ENCODE results near the gene ATP12A. TPM values are rescaled to one million over a fixed set of nuclear protein-coding genes. Genes with fewer than 3 reads are reported as not detected.

The ATP12A gene
- polyA plus RNA-seq, 1 donor = not detected

GRCh38 chr13:24675806-24676570 lies 4.2 kb upstream of the ATP12A start:
- H3K27ac ChIP-seq (ENCODE audit: low read length) = no peak overlapping the region
- WGBS (ENCODE audit: insufficient coverage, low lambda C conversion rate) = no CpG with 5 or more reads among the region's 16 CpGs
- DNase-seq = no peak
- H3K27me3 ChIP-seq (ENCODE audit: control insufficient read depth, insufficient read depth, low read length) = peaks cover 39% of the 10 kb centered on the region
- H3K36me3 ChIP-seq (ENCODE audit: control insufficient read depth, insufficient read depth, low read length) = no peaks in the 10 kb centered on the region
- peaks cover 3% of the 10 kb centered on the region for H3K4me1 ChIP-seq (ENCODE audit: control insufficient read depth, insufficient read depth, low read length)
- peaks cover 3% of the 10 kb centered on the region for H3K9me3 ChIP-seq (ENCODE audit: control insufficient read depth, low read depth, low read length)
- H3K4me3 ChIP-seq (ENCODE audit: low read length) = no peak overlapping the region

- Histone ChIP-seq H3K9me3 (ENCODE audit: control insufficient read depth, low read depth, low read length) (peaks cover 3% of the 10 kb centered on the region), H3K36me3 (ENCODE audit: control insufficient read depth, insufficient read depth, low read length) (no peaks in the 10 kb centered on the region), H3K27ac (ENCODE audit: low read length) (no peak overlapping the region), H3K4me3 (ENCODE audit: low read length) (no peak overlapping the region), H3K4me1 (ENCODE audit: control insufficient read depth, insufficient read depth, low read length) (no peaks in the 10 kb centered on the region), H3K27me3 (ENCODE audit: control insufficient read depth, insufficient read depth, low read length) (peaks cover 50% of the 10 kb centered on the region)
- WGBS (ENCODE audit: insufficient coverage, low lambda C conversion rate) = no CpG with 5 or more reads among the region's 3 CpGs
- peak in 1 of 2 donors; percentile 37 for DNase-seq
Observed at GRCh38 chr13:24678151-24678550, 2.1 kb upstream of the ATP12A start.

DNA sequence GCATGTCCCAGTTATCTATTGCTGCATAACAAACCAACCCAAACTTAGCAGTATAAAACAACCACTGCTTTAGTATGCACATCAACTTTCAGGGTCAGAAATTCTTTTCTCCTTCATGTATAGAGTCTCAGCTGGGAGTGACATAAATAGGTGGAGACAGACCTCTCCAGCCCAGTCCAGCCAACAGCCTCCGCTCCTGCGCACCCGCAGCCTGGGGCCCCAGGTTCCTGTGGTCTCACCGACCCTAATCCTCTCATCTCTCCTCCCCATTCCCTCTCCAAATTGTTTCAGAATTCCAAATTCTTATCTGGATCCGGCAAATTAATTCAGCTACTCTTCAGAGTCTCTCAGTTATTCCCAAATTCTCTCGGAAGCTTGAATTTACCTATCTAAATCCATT lies 522 bp upstream of the ATP12A start:
- no peaks in the 10 kb centered on the region for H3K36me3 ChIP-seq (ENCODE audit: control insufficient read depth, insufficient read depth, low read length)
- peaks cover 3% of the 10 kb centered on the region for H3K9me3 ChIP-seq (ENCODE audit: control insufficient read depth, low read depth, low read length)
- no peak overlapping the region for H3K27ac ChIP-seq (ENCODE audit: low read length)
- WGBS (ENCODE audit: insufficient coverage, low lambda C conversion rate) = 50% methylated on average over 1 of the region's 6 CpGs
- H3K27me3 ChIP-seq (ENCODE audit: control insufficient read depth, insufficient read depth, low read length) = peaks cover 52% of the 10 kb centered on the region
- no peak overlapping the region for H3K4me3 ChIP-seq (ENCODE audit: low read length)
- DNase-seq = no peak
- H3K4me1 ChIP-seq (ENCODE audit: control insufficient read depth, insufficient read depth, low read length) = no peaks in the 10 kb centered on the region

DNA sequence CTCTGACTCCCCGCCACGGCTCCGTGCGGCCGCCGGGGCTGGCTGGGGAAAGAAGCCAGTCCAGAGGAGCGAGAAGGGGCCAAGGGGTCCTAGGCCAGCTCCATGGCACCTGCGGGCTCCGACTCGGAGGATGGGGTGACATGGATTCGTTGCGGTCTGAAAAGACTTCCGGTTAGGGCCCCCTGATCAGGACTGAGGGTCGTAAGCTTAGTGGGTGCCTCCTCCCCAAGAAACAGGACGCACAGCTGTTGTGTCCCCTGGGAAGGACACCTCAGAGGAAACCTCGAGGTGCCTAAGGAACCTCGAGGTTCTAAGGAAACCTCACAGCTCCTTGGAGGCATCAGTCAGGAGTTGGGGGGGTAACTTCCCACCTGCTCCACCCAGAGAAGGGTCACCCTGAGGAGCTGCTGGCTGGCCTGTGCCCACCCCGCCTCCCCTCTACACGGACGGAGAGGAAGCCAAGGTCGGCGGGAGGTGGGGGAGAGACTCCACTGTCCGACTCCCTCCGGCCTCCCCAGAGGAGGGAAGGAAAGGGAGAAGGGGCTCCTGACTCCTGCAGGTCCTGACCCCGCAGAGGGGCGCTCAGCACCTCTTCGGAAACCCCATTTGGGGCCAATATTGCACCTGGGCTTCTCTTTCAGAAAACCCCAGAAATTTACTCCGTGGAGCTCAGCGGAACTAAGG lies 855 bp downstream of the ATP12A start:
- 76% methylated on average over 5 of the region's 29 CpGs for WGBS (ENCODE audit: insufficient coverage, low lambda C conversion rate)
- peaks cover 3% of the 10 kb centered on the region for H3K9me3 ChIP-seq (ENCODE audit: control insufficient read depth, low read depth, low read length)
- H3K27ac ChIP-seq (ENCODE audit: low read length) = no peak overlapping the region
- H3K36me3 ChIP-seq (ENCODE audit: control insufficient read depth, insufficient read depth, low read length) = no peaks in the 10 kb centered on the region
- DNase-seq = no peak
- H3K4me3 ChIP-seq (ENCODE audit: low read length) = no peak overlapping the region
- H3K4me1 ChIP-seq (ENCODE audit: control insufficient read depth, insufficient read depth, low read length) = no peaks in the 10 kb centered on the region
- peaks cover 57% of the 10 kb centered on the region for H3K27me3 ChIP-seq (ENCODE audit: control insufficient read depth, insufficient read depth, low read length)

DNA sequence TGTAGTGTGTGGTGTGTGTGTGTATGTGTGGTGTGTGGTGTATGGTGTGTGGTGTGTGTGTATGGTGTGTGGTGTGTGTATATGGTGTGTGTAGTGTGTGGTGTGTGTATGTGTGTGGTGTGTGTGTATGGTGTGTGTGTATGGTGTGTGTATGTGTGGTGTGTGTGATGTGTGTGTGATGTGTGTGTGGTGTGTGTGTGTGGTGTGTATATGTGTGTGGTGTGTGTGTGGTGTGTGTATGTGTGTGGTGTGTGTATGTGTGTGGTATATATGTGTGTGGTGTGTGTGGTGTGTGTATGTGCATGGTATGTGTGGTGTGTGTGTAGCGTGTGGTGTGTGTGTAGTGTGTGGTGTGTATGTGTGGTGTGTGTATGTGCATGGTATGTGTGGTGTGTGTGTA lies 1.7 kb downstream of the ATP12A start:
- Histone ChIP-seq H3K36me3 (ENCODE audit: control insufficient read depth, insufficient read depth, low read length) (no peaks in the 10 kb centered on the region), H3K4me3 (ENCODE audit: low read length) (no peak overlapping the region), H3K27me3 (ENCODE audit: control insufficient read depth, insufficient read depth, low read length) (peaks cover 52% of the 10 kb centered on the region), H3K4me1 (ENCODE audit: control insufficient read depth, insufficient read depth, low read length) (no peaks in the 10 kb centered on the region), H3K9me3 (ENCODE audit: control insufficient read depth, low read depth, low read length) (peaks cover 3% of the 10 kb centered on the region), H3K27ac (ENCODE audit: low read length) (no peak overlapping the region)
- WGBS (ENCODE audit: insufficient coverage, low lambda C conversion rate) = no CpG with 5 or more reads among the region's 1 CpG
- DNase-seq = no peak

DNA sequence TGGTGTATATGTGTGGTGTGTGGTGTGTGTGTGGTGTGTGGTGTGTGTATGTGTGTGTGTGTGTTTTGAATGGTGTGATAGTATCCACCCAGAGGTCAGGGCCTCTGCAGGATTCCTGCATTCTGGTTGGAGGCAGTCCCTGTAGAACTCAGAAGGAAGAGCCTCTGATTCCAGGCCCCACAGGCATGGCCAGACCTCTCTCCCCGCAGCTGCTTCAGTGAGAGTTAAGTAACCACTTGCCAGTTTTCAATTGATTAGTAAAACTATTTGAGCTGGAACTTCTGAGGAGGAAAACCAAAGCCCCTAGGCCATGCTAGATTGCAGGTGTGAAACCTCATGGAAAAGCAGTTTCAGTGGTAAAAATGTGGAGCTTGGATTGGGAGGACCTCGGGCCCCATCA lies 2.1 kb downstream of the ATP12A start:
- 100% methylated on average over 1 of the region's 2 CpGs for WGBS (ENCODE audit: insufficient coverage, low lambda C conversion rate)

DNA sequence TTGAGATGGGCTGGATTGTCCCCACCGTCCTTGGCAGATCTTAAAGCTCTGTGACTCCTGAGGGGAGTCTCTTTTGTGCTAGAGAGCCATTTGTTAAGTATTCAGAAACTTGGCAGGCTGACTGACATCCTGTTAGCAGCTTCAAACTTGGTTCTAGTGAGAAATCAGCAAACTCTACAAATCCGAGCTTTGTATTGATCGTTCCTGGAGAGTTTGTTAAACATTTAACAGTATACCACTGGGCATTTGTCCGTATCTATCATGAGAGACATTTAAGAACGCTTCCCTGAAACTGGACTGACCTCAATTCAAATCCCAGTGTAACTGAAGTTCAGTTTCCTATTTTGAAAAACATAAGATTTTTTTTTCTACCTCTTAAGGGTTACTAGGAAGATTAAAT lies 3.1 kb downstream of the ATP12A start:
- Histone ChIP-seq H3K4me1 (ENCODE audit: control insufficient read depth, insufficient read depth, low read length) (no peaks in the 10 kb centered on the region), H3K36me3 (ENCODE audit: control insufficient read depth, insufficient read depth, low read length) (no peaks in the 10 kb centered on the region), H3K9me3 (ENCODE audit: control insufficient read depth, low read depth, low read length) (peaks cover 3% of the 10 kb centered on the region), H3K27ac (ENCODE audit: low read length) (no peak overlapping the region), H3K27me3 (ENCODE audit: control insufficient read depth, insufficient read depth, low read length) (peaks cover 38% of the 10 kb centered on the region), H3K4me3 (ENCODE audit: low read length) (no peak overlapping the region)
- no peak for DNase-seq
- WGBS (ENCODE audit: insufficient coverage, low lambda C conversion rate) = 43% methylated on average over 1 of the region's 5 CpGs

More for the DNA sequence above, 2.1 kb downstream of the ATP12A start:
- Histone ChIP-seq H3K4me1 (ENCODE audit: control insufficient read depth, insufficient read depth, low read length) (no peaks in the 10 kb centered on the region), H3K9me3 (ENCODE audit: control insufficient read depth, low read depth, low read length) (peaks cover 3% of the 10 kb centered on the region), H3K4me3 (ENCODE audit: low read length) (no peak overlapping the region), H3K36me3 (ENCODE audit: control insufficient read depth, insufficient read depth, low read length) (no peaks in the 10 kb centered on the region), H3K27ac (ENCODE audit: low read length) (no peak overlapping the region), H3K27me3 (ENCODE audit: control insufficient read depth, insufficient read depth, low read length) (peaks cover 48% of the 10 kb centered on the region)
- no peak for DNase-seq

DNA sequence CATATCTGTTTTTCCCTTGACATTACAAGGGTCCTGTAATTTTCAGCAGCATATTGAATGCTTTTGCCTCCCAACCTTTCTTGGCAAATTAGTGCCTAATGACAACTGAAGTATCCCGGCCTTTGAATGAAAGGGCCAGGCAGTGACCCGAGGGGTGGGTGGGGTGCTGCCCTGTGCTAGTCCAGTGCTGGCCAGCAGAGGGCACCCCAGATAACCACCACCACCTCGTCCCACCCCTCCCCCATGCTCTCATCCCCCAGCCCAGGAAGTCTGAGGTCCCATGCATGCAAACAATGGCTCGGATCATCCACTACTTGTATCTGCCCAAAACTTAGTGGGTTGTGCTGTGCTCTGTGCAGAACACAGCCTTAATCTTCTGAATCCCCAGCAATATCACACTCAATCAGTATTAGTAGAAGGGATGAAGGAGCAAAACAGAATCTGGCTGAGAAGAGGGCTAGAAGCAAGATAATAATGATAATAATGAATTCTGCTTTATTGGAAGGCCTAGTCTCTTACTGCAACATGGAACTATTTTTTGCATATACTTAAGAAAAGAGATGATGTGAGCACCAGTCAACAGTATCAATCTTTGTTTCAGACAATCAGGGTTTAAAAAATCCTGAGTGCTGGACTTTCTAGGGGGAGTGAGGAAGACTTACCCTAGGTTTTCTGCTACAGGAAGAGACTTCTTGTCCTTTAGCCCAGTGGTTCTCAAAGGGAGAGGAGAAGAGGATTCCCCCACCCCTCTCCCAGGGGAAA lies 3.8 kb downstream of the ATP12A start:
- peaks cover 3% of the 10 kb centered on the region for H3K9me3 ChIP-seq (ENCODE audit: control insufficient read depth, low read depth, low read length)
- no CpG with 5 or more reads among the region's 4 CpGs for WGBS (ENCODE audit: insufficient coverage, low lambda C conversion rate)
- DNase-seq = no peak
- H3K27ac ChIP-seq (ENCODE audit: low read length) = no peak overlapping the region
- no peak overlapping the region for H3K4me3 ChIP-seq (ENCODE audit: low read length)
- H3K36me3 ChIP-seq (ENCODE audit: control insufficient read depth, insufficient read depth, low read length) = no peaks in the 10 kb centered on the region
- H3K27me3 ChIP-seq (ENCODE audit: control insufficient read depth, insufficient read depth, low read length) = peaks cover 37% of the 10 kb centered on the region
- H3K4me1 ChIP-seq (ENCODE audit: control insufficient read depth, insufficient read depth, low read length) = no peaks in the 10 kb centered on the region

DNA sequence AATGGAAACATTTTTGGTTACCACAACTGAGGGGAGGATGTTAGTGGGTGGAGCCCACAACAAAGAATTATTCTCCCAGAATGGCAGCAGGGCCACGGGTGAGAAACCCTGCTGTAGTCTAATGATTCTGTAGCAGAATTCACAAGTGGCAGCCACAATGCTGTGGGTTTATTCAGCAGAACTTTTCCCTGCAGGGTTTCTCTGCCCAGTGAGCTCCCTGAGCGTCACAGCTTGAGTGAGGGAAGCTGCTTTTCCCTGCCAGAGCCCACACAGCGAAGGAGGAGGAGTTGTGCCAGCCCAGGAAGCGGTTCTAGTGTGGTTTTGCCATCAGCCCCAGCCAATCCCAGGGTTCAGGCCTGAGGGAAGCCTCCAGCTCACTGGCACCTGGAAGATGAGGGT lies 4.4 kb downstream of the ATP12A start:
- Histone ChIP-seq H3K27ac (ENCODE audit: low read length) (no peak overlapping the region), H3K9me3 (ENCODE audit: control insufficient read depth, low read depth, low read length) (peaks cover 3% of the 10 kb centered on the region), H3K36me3 (ENCODE audit: control insufficient read depth, insufficient read depth, low read length) (no peaks in the 10 kb centered on the region), H3K27me3 (ENCODE audit: control insufficient read depth, insufficient read depth, low read length) (peaks cover 39% of the 10 kb centered on the region), H3K4me1 (ENCODE audit: control insufficient read depth, insufficient read depth, low read length) (no peaks in the 10 kb centered on the region), H3K4me3 (ENCODE audit: low read length) (no peak overlapping the region)
- no CpG with 5 or more reads among the region's 4 CpGs for WGBS (ENCODE audit: insufficient coverage, low lambda C conversion rate)
- no peak for DNase-seq

DNA sequence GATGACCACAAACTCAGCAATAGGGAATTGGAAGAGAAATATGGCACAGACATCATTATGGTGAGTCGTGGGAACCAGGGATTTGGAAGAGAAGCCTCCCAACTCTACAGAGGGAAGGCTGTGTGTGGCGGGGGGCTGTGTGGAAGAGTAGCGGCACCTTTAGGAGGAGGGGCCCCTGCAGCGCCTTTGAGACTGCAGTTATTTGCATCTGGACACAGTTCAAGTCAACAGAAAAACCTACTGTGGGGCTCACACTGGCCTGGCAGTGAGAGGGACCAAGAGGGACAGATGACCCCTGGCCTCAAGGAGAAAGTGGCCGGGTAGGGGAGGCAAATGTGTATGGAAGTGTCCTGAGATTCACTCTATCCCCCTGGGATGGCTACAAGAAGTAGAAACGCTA lies 5.1 kb downstream of the ATP12A start:
- Histone ChIP-seq H3K9me3 (ENCODE audit: control insufficient read depth, low read depth, low read length) (peaks cover 3% of the 10 kb centered on the region), H3K36me3 (ENCODE audit: control insufficient read depth, insufficient read depth, low read length) (no peaks in the 10 kb centered on the region), H3K27me3 (ENCODE audit: control insufficient read depth, insufficient read depth, low read length) (peaks cover 34% of the 10 kb centered on the region), H3K27ac (ENCODE audit: low read length) (no peak overlapping the region), H3K4me3 (ENCODE audit: low read length) (no peak overlapping the region), H3K4me1 (ENCODE audit: control insufficient read depth, insufficient read depth, low read length) (no peaks in the 10 kb centered on the region)
- WGBS (ENCODE audit: insufficient coverage, low lambda C conversion rate) = no CpG with 5 or more reads among the region's 6 CpGs
- no peak for DNase-seq
